ENCODE measurements around the gene ARFGEF3.

Gene ARFGEF3

DNA sequence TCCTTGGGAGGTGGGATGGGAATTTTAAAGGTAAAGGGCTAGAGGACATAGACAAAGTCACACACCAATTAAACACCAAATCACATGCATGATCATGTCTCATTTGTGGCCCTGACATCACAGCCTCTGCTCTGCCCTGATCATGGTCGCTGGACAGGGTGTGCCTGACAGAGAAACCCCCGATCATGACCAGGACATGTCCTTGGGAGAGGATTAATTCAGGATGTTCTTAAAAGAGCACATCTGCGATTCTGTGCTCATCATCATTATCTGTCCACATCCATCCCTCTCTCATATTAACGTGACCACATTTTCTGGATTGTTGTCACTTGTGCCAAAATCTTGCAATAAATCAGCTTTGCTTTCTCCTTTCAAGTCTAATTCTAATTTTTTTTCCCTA is 64.2 kb downstream of the ARFGEF3 start:
- no peak overlapping the region for H2AFZ ChIP-seq (ENCODE audit: low read depth, low read length)
- H3K9me3 ChIP-seq (ENCODE audit: insufficient read depth, low read length), result no peaks in the 10 kb centered on the region
- H3K9ac ChIP-seq (ENCODE audit: low read length), result no peak overlapping the region
- H4K20me1 ChIP-seq (ENCODE audit: insufficient read depth, low read length), result no peaks in the 10 kb centered on the region
- H3K27me3 ChIP-seq (ENCODE audit: low read depth, low read length), result peaks cover 44% of the 10 kb centered on the region
- H3K36me3 ChIP-seq (replicated peaks; ENCODE audit: low read depth, low read length), result no peaks in the 10 kb centered on the region
- H3K4me1 ChIP-seq (ENCODE audit: low read length), result no peaks in the 10 kb centered on the region
- no peaks in the 10 kb centered on the region for H3K79me2 ChIP-seq (ENCODE audit: low read length)
- no peak overlapping the region for H3K4me2 ChIP-seq (ENCODE audit: low read length)
- TF ChIP-seq, protein P1, sequence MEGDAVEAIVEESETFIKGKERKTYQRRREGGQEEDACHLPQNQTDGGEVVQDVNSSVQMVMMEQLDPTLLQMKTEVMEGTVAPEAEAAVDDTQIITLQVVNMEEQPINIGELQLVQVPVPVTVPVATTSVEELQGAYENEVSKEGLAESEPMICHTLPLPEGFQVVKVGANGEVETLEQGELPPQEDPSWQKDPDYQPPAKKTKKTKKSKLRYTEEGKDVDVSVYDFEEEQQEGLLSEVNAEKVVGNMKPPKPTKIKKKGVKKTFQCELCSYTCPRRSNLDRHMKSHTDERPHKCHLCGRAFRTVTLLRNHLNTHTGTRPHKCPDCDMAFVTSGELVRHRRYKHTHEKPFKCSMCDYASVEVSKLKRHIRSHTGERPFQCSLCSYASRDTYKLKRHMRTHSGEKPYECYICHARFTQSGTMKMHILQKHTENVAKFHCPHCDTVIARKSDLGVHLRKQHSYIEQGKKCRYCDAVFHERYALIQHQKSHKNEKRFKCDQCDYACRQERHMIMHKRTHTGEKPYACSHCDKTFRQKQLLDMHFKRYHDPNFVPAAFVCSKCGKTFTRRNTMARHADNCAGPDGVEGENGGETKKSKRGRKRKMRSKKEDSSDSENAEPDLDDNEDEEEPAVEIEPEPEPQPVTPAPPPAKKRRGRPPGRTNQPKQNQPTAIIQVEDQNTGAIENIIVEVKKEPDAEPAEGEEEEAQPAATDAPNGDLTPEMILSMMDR (IDR thresholded peaks at IDR 0.05; ENCODE audit: low read depth, low read length), result no peak
- TF ChIP-seq EZH2phosphoT487 (IDR thresholded peaks at IDR 0.05; ENCODE audit: low read depth), result no peak
- no peak overlapping the region for H3K27ac ChIP-seq (ENCODE audit: low read length)
- no peak overlapping the region for H3K4me3 ChIP-seq (ENCODE audit: low read length)

DNA sequence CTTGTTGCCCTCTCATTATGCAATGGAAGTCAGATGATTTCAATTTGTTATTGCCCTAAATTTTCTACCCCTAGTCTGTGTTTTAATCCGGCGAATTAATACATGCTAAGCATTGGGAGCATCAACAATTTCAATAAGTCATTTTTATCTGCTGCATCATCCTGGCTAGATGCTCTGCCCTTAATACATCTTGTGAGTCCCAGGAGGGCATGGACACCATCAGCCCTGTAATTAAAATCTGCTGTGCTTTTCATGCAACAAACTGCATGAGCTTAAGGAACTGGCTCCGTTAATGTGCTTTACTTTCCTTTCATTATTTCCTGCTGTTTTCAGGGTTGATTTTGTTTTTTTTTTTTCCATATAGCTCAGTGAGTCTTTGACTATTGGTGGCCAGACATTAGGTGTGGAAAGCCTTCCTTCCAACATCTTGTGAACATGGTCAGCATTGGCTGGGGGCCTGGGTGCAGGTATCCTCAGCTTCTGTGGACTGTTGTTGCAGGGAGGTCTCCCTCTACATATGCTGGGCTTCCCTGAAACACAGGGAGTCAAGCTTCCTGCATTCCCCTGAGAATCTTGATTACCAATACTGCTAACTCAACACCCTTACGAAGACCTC is 65.1 kb downstream of the ARFGEF3 start:
- Histone ChIP-seq H3K9me3 (ENCODE audit: insufficient read depth, low read length) (no peaks in the 10 kb centered on the region), H3K9ac (ENCODE audit: low read length) (no peak overlapping the region), H3K27ac (ENCODE audit: low read length) (no peak overlapping the region), H3K79me2 (ENCODE audit: low read length) (no peaks in the 10 kb centered on the region), H3K36me3 (replicated peaks; ENCODE audit: low read depth, low read length) (no peaks in the 10 kb centered on the region), H4K20me1 (ENCODE audit: insufficient read depth, low read length) (no peaks in the 10 kb centered on the region), H3K4me3 (ENCODE audit: low read length) (no peak overlapping the region), H3K4me2 (ENCODE audit: low read length) (no peak overlapping the region), H3K27me3 (ENCODE audit: low read depth, low read length) (peaks cover 47% of the 10 kb centered on the region), H3K4me1 (ENCODE audit: low read length) (peaks cover 7% of the 10 kb centered on the region), H2AFZ (ENCODE audit: low read depth, low read length) (no peak overlapping the region)
- no peak for TF ChIP-seq EZH2phosphoT487 (IDR thresholded peaks at IDR 0.05; ENCODE audit: low read depth)

DNA sequence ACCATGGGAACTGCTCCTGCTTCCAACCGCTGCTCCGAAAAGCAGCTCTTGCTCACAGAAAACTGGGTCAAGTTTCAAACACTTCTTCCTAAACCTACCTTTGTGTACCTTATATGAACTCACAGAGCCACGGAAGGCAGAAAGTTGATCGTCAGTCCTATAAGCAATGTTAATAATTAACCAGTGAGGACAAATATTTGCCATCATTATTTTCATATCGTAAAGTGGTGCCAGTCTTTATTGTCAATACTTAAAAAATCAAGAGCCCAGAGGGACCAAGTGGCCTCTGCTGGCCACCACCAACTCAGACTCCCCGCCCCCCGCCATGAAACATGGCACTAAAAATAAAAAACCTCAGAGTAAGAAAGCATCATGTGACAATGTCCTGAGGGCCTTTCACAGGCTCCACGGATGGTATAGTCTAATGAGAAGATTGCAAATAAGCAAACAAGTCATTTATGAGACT is 65.6 kb downstream of the ARFGEF3 start:
- no peaks in the 10 kb centered on the region for H3K9me3 ChIP-seq (ENCODE audit: insufficient read depth, low read length)
- no peak overlapping the region for H2AFZ ChIP-seq (ENCODE audit: low read depth, low read length)
- no peak overlapping the region for H3K4me2 ChIP-seq (ENCODE audit: low read length)
- H3K4me1 ChIP-seq (ENCODE audit: low read length), result peaks cover 11% of the 10 kb centered on the region
- H3K4me3 ChIP-seq (ENCODE audit: low read length), result no peak overlapping the region
- no peak overlapping the region for H3K27ac ChIP-seq (ENCODE audit: low read length)
- no peaks in the 10 kb centered on the region for H3K36me3 ChIP-seq (replicated peaks; ENCODE audit: low read depth, low read length)
- no peaks in the 10 kb centered on the region for H3K79me2 ChIP-seq (ENCODE audit: low read length)
- H3K9ac ChIP-seq (ENCODE audit: low read length), result no peak overlapping the region
- H4K20me1 ChIP-seq (ENCODE audit: insufficient read depth, low read length), result no peaks in the 10 kb centered on the region
- TF ChIP-seq, protein P1 (IDR thresholded peaks at IDR 0.05; ENCODE audit: low read depth, low read length), result no peak
- no peak for TF ChIP-seq EZH2phosphoT487 (IDR thresholded peaks at IDR 0.05; ENCODE audit: low read depth)
- H3K27me3 ChIP-seq (ENCODE audit: low read depth, low read length), result peaks cover 47% of the 10 kb centered on the region

DNA sequence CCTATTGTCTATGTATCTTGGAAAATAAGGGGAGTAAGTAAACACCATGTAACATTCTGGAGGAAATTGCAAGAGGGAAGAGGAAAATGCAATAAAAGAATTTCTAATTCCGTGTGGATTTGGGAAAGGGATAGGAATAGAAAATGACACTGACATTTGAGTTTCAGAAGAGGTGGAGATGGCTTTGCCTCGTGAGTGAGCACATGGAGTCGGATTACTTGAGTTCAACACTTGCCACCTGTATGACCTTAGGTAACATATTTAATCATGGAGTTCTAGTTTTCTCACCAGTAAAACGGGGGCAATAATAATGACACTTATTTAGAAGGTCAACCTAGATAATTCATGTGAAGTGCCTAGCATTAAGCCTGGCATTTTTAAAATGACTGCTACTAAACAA is 67.3 kb downstream of the ARFGEF3 start:
- Histone ChIP-seq H3K9ac (ENCODE audit: low read length) (no peak overlapping the region), H3K4me2 (ENCODE audit: low read length) (no peak overlapping the region), H4K20me1 (ENCODE audit: insufficient read depth, low read length) (no peaks in the 10 kb centered on the region), H3K27me3 (ENCODE audit: low read depth, low read length) (peaks cover 57% of the 10 kb centered on the region), H3K9me3 (ENCODE audit: insufficient read depth, low read length) (no peaks in the 10 kb centered on the region), H3K4me1 (ENCODE audit: low read length) (peaks cover 11% of the 10 kb centered on the region), H2AFZ (ENCODE audit: low read depth, low read length) (no peak overlapping the region), H3K4me3 (ENCODE audit: low read length) (no peak overlapping the region), H3K36me3 (replicated peaks; ENCODE audit: low read depth, low read length) (no peaks in the 10 kb centered on the region), H3K79me2 (ENCODE audit: low read length) (no peaks in the 10 kb centered on the region), H3K27ac (ENCODE audit: low read length) (no peak overlapping the region)
- TF ChIP-seq EZH2phosphoT487 (IDR thresholded peaks at IDR 0.05; ENCODE audit: low read depth), result no peak
- TF ChIP-seq, protein P1 (IDR thresholded peaks at IDR 0.05; ENCODE audit: low read depth, low read length), result no peak
